H1 (cell line): Measurements from ENCODE around the gene TJP2.

Experiments used
- ATF3 ChIP-seq: IDR thresholded peaks from 2 replicates; pipeline ENCODE4 v1.6.1; 2011; ENCODE audit warnings: low read depth, mild to moderate bottlenecking, low read length; ENCODE audit not compliant: insufficient read depth
- CTCF ChIP-seq, 3 experiments: IDR thresholded peaks; 1 replicate in 2 of 3; 2 replicates in 1 of 3; pipeline versions ENCODE4 v1.5.1 to v1.6.1; 2011; ENCODE audit warnings: low read length in 3 of 3, mild to moderate bottlenecking in 3 of 3, inconsistent platforms in 2 of 3, low read depth in 1 of 3, moderate library complexity in 1 of 3; ENCODE audit not compliant: insufficient read depth in 1 of 3; ENCODE audit errors: control extremely low read depth in 1 of 3
- JUND ChIP-seq: IDR thresholded peaks from 2 replicates; pipeline ENCODE4 v1.6.1; 2011; ENCODE audit warnings: mild to moderate bottlenecking, improper control_type of control experiment, low read length
- POLR2A ChIP-seq, 2 experiments: IDR thresholded peaks; 1 replicate in 1 of 2; 2 replicates in 1 of 2; pipeline ENCODE4 v1.6.1; 2011; ENCODE audit warnings: low read depth in 2 of 2, low read length in 2 of 2, mild to moderate bottlenecking in 2 of 2; ENCODE audit errors: control extremely low read depth in 1 of 2
- RFX5 ChIP-seq: IDR thresholded peaks from 2 replicates; pipeline ENCODE4 v1.6.1; 2011; ENCODE audit warnings: low read depth, low read length, improper control_type of control experiment, borderline replicate concordance

- TF ChIP-seq POLR2A (IDR thresholded peaks at IDR 0.05; ENCODE audit: control extremely low read depth in 1 of 2, low read depth in 2 of 2, low read length in 2 of 2) (no peak), RFX5 (no peak), CTCF (IDR thresholded peaks at IDR 0.05; ENCODE audit: control extremely low read depth in 1 of 3, insufficient read depth in 1 of 3, low read depth in 1 of 3, low read length in 3 of 3) (no peak), ATF3 (no peak), JUND (no peak)
These were observed 98.1 kb downstream of the TJP2 start for GRCh38 chr9:69272212-69272611.
